CD14-positive monocyte (primary cell): Measurements from ENCODE around the gene WRNIP1. TPM values are rescaled to one million over a fixed set of nuclear protein-coding genes. Genes with fewer than 3 reads are reported as not detected.

Experiments used
- DNase-seq, 3 donors: peaks; one replicate each; pipeline ENCODE4 v3.0.0-alpha.2; 2011 to 2022
- H2AFZ ChIP-seq: 2 replicates; pipeline ENCODE4 v1.6.0; 2012; ENCODE audit warnings: mild to moderate bottlenecking, low read depth, low read length, inconsistent platforms; ENCODE audit not compliant: insufficient read depth, poor library complexity, severe bottlenecking
- H3K27ac ChIP-seq, 2 donors: 1 replicate in 1 of 2; 2 replicates in 1 of 2; pipeline ENCODE4 v1.5.1; 2012 to 2013; ENCODE audit warnings: low read length in 2 of 2, control low read depth in 1 of 2, inconsistent platforms in 1 of 2, low read depth in 1 of 2, mild to moderate bottlenecking in 1 of 2
- H3K27me3 ChIP-seq, 2 donors: one replicate each; pipeline versions ENCODE4 v1.6.0 to v1.6.1; 2011 to 2013; ENCODE audit warnings: low read length in 2 of 2; ENCODE audit not compliant: control insufficient read depth in 2 of 2, insufficient read depth in 2 of 2
- H3K36me3 ChIP-seq, 2 donors: replicated peaks in 1 of 2; 1 replicate in 1 of 2; 2 replicates in 1 of 2; pipeline versions ENCODE4 v1.5.1 to v1.6.1; 2012 to 2013; ENCODE audit warnings: low read length in 2 of 2, control low read depth in 1 of 2, inconsistent platforms in 1 of 2, mild to moderate bottlenecking in 1 of 2; ENCODE audit not compliant: insufficient read depth in 2 of 2, control insufficient read depth in 1 of 2
- H3K4me1 ChIP-seq, 2 donors: 1 replicate in 1 of 2; 2 replicates in 1 of 2; pipeline versions ENCODE4 v1.5.1 to v1.6.1; 2012 to 2013; ENCODE audit warnings: low read length in 2 of 2, control low read depth in 1 of 2, inconsistent platforms in 1 of 2, mild to moderate bottlenecking in 1 of 2, moderate library complexity in 1 of 2; ENCODE audit not compliant: insufficient read depth in 2 of 2, control insufficient read depth in 1 of 2
- H3K4me2 ChIP-seq: replicated peaks from 2 replicates; pipeline ENCODE3; 2012; ENCODE audit warnings: low read length, moderate library complexity, mild to moderate bottlenecking; ENCODE audit not compliant: poor library complexity, severe bottlenecking; ENCODE audit errors: extremely low read depth
- H3K4me3 ChIP-seq, 3 experiments: fragments of 200-600 bp in 1 of 3; sonication (generic) in 1 of 3; replicated peaks in 1 of 3; 1 replicate in 2 of 3; 2 replicates in 1 of 3; pipeline ENCODE4 v1.5.1; 2011 to 2013; ENCODE audit warnings: low read length in 3 of 3, mild to moderate bottlenecking in 3 of 3, control low read depth in 2 of 3, low read depth in 2 of 3, inconsistent platforms in 1 of 3, moderate library complexity in 1 of 3
- H3K79me2 ChIP-seq: 2 replicates; pipeline ENCODE4 v1.6.0; 2012; ENCODE audit warnings: mild to moderate bottlenecking, control low read depth, inconsistent platforms, low read length, moderate library complexity; ENCODE audit not compliant: insufficient read depth
- H3K9ac ChIP-seq: 2 replicates; pipeline ENCODE4 v1.6.0; 2017; ENCODE audit warnings: low read length, mild to moderate bottlenecking; ENCODE audit not compliant: insufficient read depth, poor library complexity, severe bottlenecking
- H3K9me3 ChIP-seq, 2 donors: replicated peaks in 1 of 2; 1 replicate in 1 of 2; 2 replicates in 1 of 2; pipeline versions ENCODE4 v1.5.1 to v1.6.1; 2012 to 2013; ENCODE audit warnings: low read length in 2 of 2, control low read depth in 1 of 2; ENCODE audit not compliant: control insufficient read depth in 1 of 2, insufficient read depth in 1 of 2
- H4K20me1 ChIP-seq: 2 replicates; pipeline ENCODE4 v1.6.0; 2012; ENCODE audit warnings: mild to moderate bottlenecking, low read length, control low read depth, moderate library complexity; ENCODE audit not compliant: insufficient read depth
- H3K27ac Mint-ChIP-seq, 7 donors: one replicate each; pipeline ENCODE4 v1.8.0; 2020; ENCODE audit warnings: mild to moderate bottlenecking in 7 of 7, mixed read lengths in 7 of 7, moderate library complexity in 6 of 7, inconsistent platforms in 2 of 7
- H3K27me3 Mint-ChIP-seq, 3 donors: one replicate each; pipeline ENCODE4 v1.8.0; 2021 to 2022; ENCODE audit warnings: low read depth in 3 of 3, mild to moderate bottlenecking in 3 of 3, mixed read lengths in 3 of 3, moderate library complexity in 3 of 3, inconsistent platforms in 1 of 3
- H3K36me3 Mint-ChIP-seq, 2 donors: one replicate each; pipeline ENCODE4 v1.8.0; 2020; ENCODE audit warnings: mixed read lengths in 2 of 2, inconsistent platforms in 1 of 2, mild to moderate bottlenecking in 1 of 2
- H3K4me1 Mint-ChIP-seq: one replicate; pipeline ENCODE4 v1.8.0; 2020; ENCODE audit warnings: mild to moderate bottlenecking, mixed read lengths
- H3K4me3 Mint-ChIP-seq, 2 donors: one replicate each; pipeline ENCODE4 v1.8.0; 2020; ENCODE audit warnings: mild to moderate bottlenecking in 2 of 2, mixed read lengths in 2 of 2, moderate library complexity in 1 of 2
- H3K9me3 Mint-ChIP-seq, 7 donors: one replicate each; pipeline ENCODE4 v1.8.0; 2020 to 2022; ENCODE audit warnings: mixed read lengths in 7 of 7, mild to moderate bottlenecking in 6 of 7, moderate library complexity in 6 of 7, inconsistent platforms in 2 of 7
- CTCF ChIP-seq: fragments of 200-600 bp; IDR thresholded peaks from one replicate; pipeline ENCODE4 v1.8.0; 2022; ENCODE audit warnings: antibody characterized with exemption, mild to moderate bottlenecking
- WGBS: methylation state at CpG from one replicate; pipeline ENCODE4 v1.1.5; 2013; ENCODE audit warnings: missing lambda C conversion rate; ENCODE audit not compliant: insufficient coverage; 5-methylcytosine and 5-hydroxymethylcytosine counted together
- intact Hi-C, 2 donors: fragments of 100-400 bp; cut with micrococcal nuclease; formaldehyde crosslinking; loops; one replicate each; pipeline versions ENCODE4 v1.15.0 to v1.15.1; 2023
- polyA plus RNA-seq, 3 donors: library from polyadenylated mRNA; depleted of rRNA in 1 of 3; unstranded in 2 of 3; stranded (reverse) in 1 of 3; fragments of 300-500 nt in 2 of 3; fragments of >200 nt in 1 of 3; fragmentation: Illumina TruSeq in 2 of 3; gene quantifications; 1 replicate in 2 of 3; 2 replicates in 1 of 3; pipeline ENCODE4 v1.2.3, GENCODE V29; 2012 to 2021

Gene WRNIP1
- polyA plus RNA-seq, 3 donors, result 17.5 to 25.8 (median 17.8) TPM

- H3K9me3 ChIP-seq, result peaks cover 0 to 3% of the 10 kb centered on the region in 2 donors
- peak overlapping the region; percentile 92 for H3K4me2 ChIP-seq
- intact Hi-C loops, result loop anchor here (5.0 to 10.0 kb wide), 4 partner anchors 287 to 1173 kb away; partner anchors contain the start of genes GMDS (in 1 of the 2) and RIPK1 (in 1 of the 2)
- H3K27me3 ChIP-seq, result no peaks in the 10 kb centered on the region
- peaks cover 12 to 33% of the 10 kb centered on the region in 2 donors for H3K36me3 ChIP-seq
- TF ChIP-seq CTCF, result no peak
- Mint-ChIP-seq H3K27me3 (peaks cover 0 to 2% (median 0%) of the 10 kb centered on the region in 3 donors), H3K4me3 (peak overlapping the region; percentile 69 to 91), H3K27ac (peak overlapping the region in 4 of 7 donors; percentile 54 to 79 (median 70)), H3K36me3 (peaks cover 28 to 31% of the 10 kb centered on the region in 2 donors), H3K9me3 (peaks cover 0 to 4% (median 0%) of the 10 kb centered on the region in 7 donors), H3K4me1 (peaks cover 57% of the 10 kb centered on the region)
- peak overlapping the region in 1 of 3 experiments; percentile 92 for H3K4me3 ChIP-seq
- DNase-seq, result no peak
- peaks cover 39 to 60% of the 10 kb centered on the region in 2 donors for H3K4me1 ChIP-seq
- 31% methylated on average over 3 of the region's 9 CpGs for WGBS
- H4K20me1 ChIP-seq, result peaks cover 58% of the 10 kb centered on the region
- H3K27ac ChIP-seq, result peak overlapping the region in 1 of 2 donors; percentile 24
- H3K9ac ChIP-seq, result peak overlapping the region; percentile 19
- no peak overlapping the region for H2AFZ ChIP-seq
- peaks cover 74% of the 10 kb centered on the region for H3K79me2 ChIP-seq
These were observed 2.7 kb downstream of the WRNIP1 start for GRCh38 chr6:2767657-2768524.

- H3K4me1 Mint-ChIP-seq, result peaks cover 53% of the 10 kb centered on the region
- peaks cover 34 to 56% of the 10 kb centered on the region in 2 donors for H3K4me1 ChIP-seq
These were observed 3.5 kb downstream of the WRNIP1 start for GRCh38 chr6:2768696-2769095.

More at GRCh38 chr6:2768696-2769095, 3.5 kb downstream of the WRNIP1 start:
- Histone ChIP-seq H3K27me3 (no peaks in the 10 kb centered on the region), H3K79me2 (peaks cover 82% of the 10 kb centered on the region), H3K4me2 (peak overlapping the region; percentile 92), H4K20me1 (peaks cover 66% of the 10 kb centered on the region), H2AFZ (no peak overlapping the region), H3K9ac (no peak overlapping the region), H3K4me3 (peak overlapping the region in 1 of 3 experiments; percentile 92), H3K36me3 (peaks cover 20 to 41% of the 10 kb centered on the region in 2 donors), H3K9me3 (no peaks in the 10 kb centered on the region), H3K27ac (no peak overlapping the region)
- H3K27ac Mint-ChIP-seq, result peak overlapping the region in 1 of 7 donors; percentile 59
- H3K27me3 Mint-ChIP-seq, result peaks cover 0 to 2% (median 0%) of the 10 kb centered on the region in 3 donors
- 50% methylated on average over 1 of the region's 6 CpGs for WGBS
- peaks cover 36 to 39% of the 10 kb centered on the region in 2 donors for H3K36me3 Mint-ChIP-seq
- no peak for TF ChIP-seq CTCF
- DNase-seq, result no peak
- intact Hi-C loops, result loop anchor here (5.0 to 10.0 kb wide), 4 partner anchors 286 to 1174 kb away; partner anchors contain the start of genes GMDS (in 1 of the 2) and RIPK1 (in 1 of the 2)
- peak overlapping the region; percentile 63 to 91 for H3K4me3 Mint-ChIP-seq
- H3K9me3 Mint-ChIP-seq, result peaks cover 0 to 3% (median 0%) of the 10 kb centered on the region in 7 donors
